ENCODE data around the gene TXNDC5. TPM values are rescaled to one million over a fixed set of nuclear protein-coding genes. Genes with fewer than 3 reads are reported as not detected.

Gene TXNDC5
- total RNA-seq, 6 experiments from 2014 or later, result 226 to 280 (median 258) TPM

DNA sequence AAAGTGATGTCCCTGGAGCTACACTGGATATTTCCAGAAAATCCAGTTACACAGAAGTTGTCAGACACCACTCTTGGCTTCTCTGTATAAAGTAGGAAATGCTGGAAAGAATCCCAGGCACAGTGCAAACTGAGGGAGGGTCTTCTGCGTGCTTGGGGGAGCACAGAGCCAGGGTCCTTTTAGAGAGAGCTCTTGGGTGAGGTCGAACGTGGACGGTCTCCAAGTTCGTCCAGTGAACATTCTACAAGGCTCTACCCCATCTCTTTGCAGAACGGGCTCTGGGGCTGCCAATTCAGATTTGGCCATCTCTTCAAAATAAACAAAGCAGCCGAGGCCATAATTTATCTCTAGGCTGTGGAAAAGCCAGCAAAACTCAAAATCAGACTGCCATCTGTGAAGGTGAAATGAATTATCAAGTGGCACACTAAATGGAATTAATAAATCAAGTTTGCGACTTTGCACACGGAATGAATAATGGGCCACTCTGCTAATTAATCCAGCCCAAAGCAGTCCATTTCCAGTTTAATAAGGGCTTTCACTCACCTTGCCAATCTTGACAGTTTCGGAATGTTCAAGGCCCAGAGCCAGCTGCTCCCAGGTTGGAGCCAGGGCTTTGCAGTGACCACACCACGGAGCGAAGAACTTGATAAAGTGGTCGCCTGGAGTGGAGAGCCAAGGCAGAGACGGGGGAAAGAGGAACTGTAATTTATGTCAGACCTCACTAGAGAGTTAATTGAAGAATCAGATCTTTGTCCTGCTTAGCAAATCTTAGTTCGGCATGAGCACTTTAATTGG lies 19.3 kb downstream of the TXNDC5 start:
- TF ChIP-seq, protein P1, sequence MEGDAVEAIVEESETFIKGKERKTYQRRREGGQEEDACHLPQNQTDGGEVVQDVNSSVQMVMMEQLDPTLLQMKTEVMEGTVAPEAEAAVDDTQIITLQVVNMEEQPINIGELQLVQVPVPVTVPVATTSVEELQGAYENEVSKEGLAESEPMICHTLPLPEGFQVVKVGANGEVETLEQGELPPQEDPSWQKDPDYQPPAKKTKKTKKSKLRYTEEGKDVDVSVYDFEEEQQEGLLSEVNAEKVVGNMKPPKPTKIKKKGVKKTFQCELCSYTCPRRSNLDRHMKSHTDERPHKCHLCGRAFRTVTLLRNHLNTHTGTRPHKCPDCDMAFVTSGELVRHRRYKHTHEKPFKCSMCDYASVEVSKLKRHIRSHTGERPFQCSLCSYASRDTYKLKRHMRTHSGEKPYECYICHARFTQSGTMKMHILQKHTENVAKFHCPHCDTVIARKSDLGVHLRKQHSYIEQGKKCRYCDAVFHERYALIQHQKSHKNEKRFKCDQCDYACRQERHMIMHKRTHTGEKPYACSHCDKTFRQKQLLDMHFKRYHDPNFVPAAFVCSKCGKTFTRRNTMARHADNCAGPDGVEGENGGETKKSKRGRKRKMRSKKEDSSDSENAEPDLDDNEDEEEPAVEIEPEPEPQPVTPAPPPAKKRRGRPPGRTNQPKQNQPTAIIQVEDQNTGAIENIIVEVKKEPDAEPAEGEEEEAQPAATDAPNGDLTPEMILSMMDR (IDR thresholded peaks at IDR 0.05), result no peak
- Mint-ChIP-seq H3K27ac (no peak overlapping the region), H3K27me3 (ENCODE audit: insufficient read depth) (no peaks in the 10 kb centered on the region; the same call in 1 of the 2 replicates), H3K4me3 (no peak overlapping the region), H3K4me1 (ENCODE audit: low read depth) (no peaks in the 10 kb centered on the region), H3K9me3 (no peaks in the 10 kb centered on the region), H3K36me3 (ENCODE audit: low read depth) (peaks cover 29% of the 10 kb centered on the region; the same call in 1 of the 2 replicates)
- DNase-seq, result no peak

DNA sequence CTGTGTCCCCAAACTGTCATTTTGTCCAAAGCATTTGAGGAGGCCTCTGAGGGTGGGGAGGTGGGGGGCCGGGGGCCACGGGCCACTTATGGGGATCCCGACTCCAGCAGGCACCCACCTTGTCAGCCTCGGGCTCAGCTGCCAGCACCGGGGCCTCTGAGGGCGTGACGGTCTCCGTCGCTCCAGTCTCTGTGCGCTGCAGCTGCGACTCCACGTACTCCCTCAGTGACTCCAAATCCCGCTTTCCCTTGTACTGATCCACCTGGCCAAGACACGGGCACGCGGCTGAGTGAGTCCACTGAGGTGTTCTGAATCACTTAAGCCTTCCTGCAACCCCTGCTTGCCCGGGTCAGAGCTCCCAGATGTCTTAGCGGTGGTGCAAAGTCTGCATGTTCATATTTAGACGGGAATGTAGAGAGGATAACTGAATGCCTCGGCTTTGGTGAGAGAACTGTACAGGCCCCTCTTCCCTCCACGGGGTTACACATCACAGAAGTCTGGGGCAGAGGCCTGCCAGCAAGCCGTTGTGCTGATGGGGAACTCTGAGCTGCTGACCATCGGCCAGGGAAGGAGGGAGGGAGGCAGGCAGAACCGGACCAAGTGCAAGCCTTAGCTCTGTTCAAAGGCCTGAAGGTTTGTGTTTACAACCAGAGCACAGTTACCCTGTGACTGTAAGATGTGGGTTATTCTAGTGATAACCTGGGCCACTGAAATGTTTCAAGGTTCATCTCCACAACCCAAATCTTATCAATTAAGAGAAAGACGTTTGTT lies 21.8 kb downstream of the TXNDC5 start:
- H3K4me1 Mint-ChIP-seq (ENCODE audit: low read depth), result no peaks in the 10 kb centered on the region
- H3K36me3 Mint-ChIP-seq (ENCODE audit: low read depth), result peaks cover 42% of the 10 kb centered on the region
- H3K27me3 Mint-ChIP-seq (ENCODE audit: insufficient read depth), result no peaks in the 10 kb centered on the region; the same call in 1 of the 2 replicates
- H3K27ac Mint-ChIP-seq, result no peak overlapping the region
- H3K9me3 Mint-ChIP-seq, result no peaks in the 10 kb centered on the region
- H3K4me3 Mint-ChIP-seq, result no peak overlapping the region
- DNase-seq, result no peak
- TF ChIP-seq, protein P1 (IDR thresholded peaks at IDR 0.05), result no peak

DNA sequence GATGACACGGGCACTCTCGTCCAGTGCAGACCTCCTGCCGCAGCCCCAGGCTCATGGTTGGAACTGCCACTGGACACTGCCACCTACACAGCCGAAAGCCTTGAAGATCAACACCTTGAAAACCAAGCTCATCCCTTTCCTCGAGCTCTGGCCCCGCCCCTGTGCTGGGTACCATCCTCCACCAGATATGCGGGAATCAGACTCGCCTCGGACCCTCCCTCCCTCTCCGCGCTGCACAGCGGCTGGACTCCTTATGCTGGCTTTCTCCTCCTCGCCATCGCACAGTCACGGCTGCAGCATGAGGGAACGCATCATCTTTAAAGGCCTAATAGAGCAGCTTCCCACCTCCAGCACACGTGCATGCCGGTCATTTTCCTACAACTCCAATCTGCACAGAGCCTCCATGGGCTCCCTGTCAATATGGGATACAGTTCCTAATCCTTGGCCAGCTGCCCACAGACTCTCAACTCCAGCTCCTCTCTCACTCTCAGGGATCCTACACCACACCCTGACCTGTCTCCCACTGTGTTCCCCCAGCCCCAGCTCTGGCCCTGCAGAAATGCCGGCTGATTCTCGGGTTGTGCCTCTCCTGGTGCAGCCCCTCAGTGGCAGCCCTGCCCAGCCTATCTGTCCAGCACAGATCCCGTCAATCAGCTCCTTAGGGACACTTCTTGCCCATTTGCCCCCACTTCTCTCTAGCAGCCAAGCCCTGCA lies 23.2 kb downstream of the TXNDC5 start:
- Mint-ChIP-seq H3K27me3 (ENCODE audit: insufficient read depth) (no peaks in the 10 kb centered on the region; the same call in 1 of the 2 replicates), H3K4me3 (no peak overlapping the region), H3K36me3 (ENCODE audit: low read depth) (peaks cover 47% of the 10 kb centered on the region), H3K9me3 (no peaks in the 10 kb centered on the region), H3K27ac (no peak overlapping the region), H3K4me1 (ENCODE audit: low read depth) (no peaks in the 10 kb centered on the region)
- TF ChIP-seq, protein P1 (IDR thresholded peaks at IDR 0.05), result no peak
- DNase-seq, result no peak

DNA sequence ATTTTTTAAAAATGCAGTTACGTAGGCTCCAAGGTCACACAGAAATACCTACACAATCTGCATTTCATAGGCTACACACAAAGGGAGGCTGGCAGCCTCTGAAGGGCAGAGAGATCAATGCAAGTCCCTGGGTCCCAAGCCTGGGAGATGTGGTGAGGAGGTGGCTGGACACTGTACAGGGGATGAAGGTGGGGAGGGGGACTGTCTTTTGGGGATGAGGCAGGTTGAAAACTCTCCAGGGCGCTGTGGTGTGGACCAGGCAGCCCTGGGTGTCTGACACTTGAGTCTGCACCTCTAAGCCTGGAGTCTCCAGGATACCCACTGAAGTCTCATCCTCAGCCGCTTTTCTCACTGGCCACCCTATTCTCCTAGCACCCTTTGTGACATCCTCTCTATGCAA lies 24.5 kb downstream of the TXNDC5 start:
- no peak for DNase-seq
- TF ChIP-seq, protein P1 (IDR thresholded peaks at IDR 0.05), result no peak
- Mint-ChIP-seq H3K27me3 (ENCODE audit: insufficient read depth) (no peaks in the 10 kb centered on the region; the same call in 1 of the 2 replicates), H3K36me3 (ENCODE audit: low read depth) (peaks cover 41% of the 10 kb centered on the region), H3K27ac (no peak overlapping the region), H3K4me3 (no peak overlapping the region), H3K4me1 (ENCODE audit: low read depth) (no peaks in the 10 kb centered on the region), H3K9me3 (no peaks in the 10 kb centered on the region)

DNA sequence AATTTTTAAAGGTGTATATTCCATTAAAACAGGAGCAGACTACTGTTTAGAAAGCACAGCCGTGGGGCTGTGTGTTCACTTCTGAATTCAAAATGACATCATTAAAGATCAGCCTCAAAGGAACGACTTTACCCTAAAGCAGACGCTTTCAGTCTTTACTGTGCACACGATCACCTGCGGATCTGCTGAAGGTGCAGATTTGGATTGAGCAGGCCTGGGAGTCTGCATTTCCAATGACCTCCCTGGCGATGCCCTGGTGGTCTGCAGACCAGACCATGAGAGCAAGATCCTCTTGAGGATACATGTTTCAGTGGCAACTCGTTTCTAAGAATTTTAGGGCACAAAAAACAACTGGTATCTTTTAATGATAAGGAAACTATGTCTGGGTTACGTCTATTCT lies 27.2 kb downstream of the TXNDC5 start:
- no peaks in the 10 kb centered on the region; the same call in 1 of the 2 replicates for H3K27me3 Mint-ChIP-seq (ENCODE audit: insufficient read depth)
- H3K9me3 Mint-ChIP-seq, result no peaks in the 10 kb centered on the region
- no peak for DNase-seq
- H3K27ac Mint-ChIP-seq, result no peak overlapping the region
- H3K36me3 Mint-ChIP-seq (ENCODE audit: low read depth), result peaks cover 46% of the 10 kb centered on the region
- H3K4me3 Mint-ChIP-seq, result no peak overlapping the region
- TF ChIP-seq, protein P1 (IDR thresholded peaks at IDR 0.05), result no peak
- H3K4me1 Mint-ChIP-seq (ENCODE audit: low read depth), result no peaks in the 10 kb centered on the region

Measured in HFFc6 (cell line).